Measurements from ENCODE around the gene PPM1D. TPM values are rescaled to one million over a fixed set of nuclear protein-coding genes. Genes with fewer than 3 reads are reported as not detected.

The PPM1D gene
- total RNA-seq, 1 experiment from 2014 or later: 10.4 TPM

DNA sequence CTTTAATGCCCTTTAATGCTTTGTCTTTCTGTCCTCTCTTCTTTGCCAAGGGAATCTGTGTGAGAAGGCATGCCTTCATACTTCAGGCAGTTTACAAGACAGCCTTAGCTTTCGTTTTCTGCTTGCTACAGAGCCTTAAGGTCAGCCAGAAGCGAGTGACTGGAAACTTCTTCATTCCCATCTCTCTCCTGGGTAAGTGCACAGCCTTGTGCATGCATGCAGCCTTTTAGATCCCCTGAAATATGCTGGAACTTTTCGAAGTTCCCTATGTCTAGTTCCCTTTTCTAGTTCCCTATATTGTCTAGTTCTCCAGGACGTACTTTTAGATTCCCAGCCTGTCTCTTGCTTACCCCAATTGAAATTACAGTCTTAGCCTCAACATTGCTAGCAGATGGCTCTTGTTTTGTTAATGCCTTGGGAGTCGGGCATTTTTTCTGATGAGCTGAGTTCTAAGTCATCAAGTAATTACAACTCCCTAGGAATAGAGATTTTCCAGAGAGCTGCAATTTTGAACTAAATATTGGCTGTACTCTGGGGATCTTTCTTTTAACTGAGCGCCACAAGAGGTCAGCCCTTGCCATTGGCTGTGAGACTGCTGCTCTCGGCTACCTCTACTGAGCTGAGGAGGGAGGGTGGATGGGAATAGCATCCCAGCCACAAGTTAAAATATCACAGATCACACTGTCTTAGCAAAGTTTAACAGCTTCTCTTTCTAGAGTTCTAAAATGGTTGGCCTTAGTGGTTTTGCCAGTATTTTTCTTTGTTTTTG, 22.7 kb upstream of the PPM1D start:
- H3K9me3 ChIP-seq (ENCODE audit: insufficient read depth, low read depth): no peaks in the 10 kb centered on the region
- H3K4me3 ChIP-seq: no peak overlapping the region
- intact Hi-C loops (cut with micrococcal nuclease; ENCODE audit: unreplicated experiment): no loop called here
- H3K27me3 ChIP-seq (ENCODE audit: insufficient read depth, low read depth): no peaks in the 10 kb centered on the region
- CTCF ChIA-PET: interaction anchor here (0.5 kb wide), 1 partner anchor 657 kb away, joined by 5 read pairs; no protein-coding TSS in a partner anchor
- no peak for DNase-seq
- no peaks in the 10 kb centered on the region for H4K20me1 ChIP-seq (ENCODE audit: insufficient read depth)
- no peaks in the 10 kb centered on the region for H3F3A ChIP-seq (ENCODE audit: insufficient read depth, low read depth)
- peak overlapping the region; percentile 48 for H3K4me2 ChIP-seq
- H3K79me2 ChIP-seq (ENCODE audit: low read depth): no peaks in the 10 kb centered on the region
- no TSS peak for BruUV-seq (replicated peaks)
- no peaks in the 10 kb centered on the region for H3K9me2 ChIP-seq (ENCODE audit: insufficient read depth)
- H3K27ac ChIP-seq: no peak overlapping the region
- H2AFZ ChIP-seq: peak overlapping the region; percentile 32; the same call in 1 of the 2 replicates
- POLR2A ChIA-PET (ENCODE audit: unreplicated experiment): no interaction called here
- peaks cover 2% of the 10 kb centered on the region; the same call in 1 of the 2 replicates for H3K4me1 ChIP-seq (replicated peaks; ENCODE audit: insufficient read depth)
- H3K36me3 ChIP-seq (ENCODE audit: low read depth): no peaks in the 10 kb centered on the region
- TF ChIP-seq, protein P1, sequence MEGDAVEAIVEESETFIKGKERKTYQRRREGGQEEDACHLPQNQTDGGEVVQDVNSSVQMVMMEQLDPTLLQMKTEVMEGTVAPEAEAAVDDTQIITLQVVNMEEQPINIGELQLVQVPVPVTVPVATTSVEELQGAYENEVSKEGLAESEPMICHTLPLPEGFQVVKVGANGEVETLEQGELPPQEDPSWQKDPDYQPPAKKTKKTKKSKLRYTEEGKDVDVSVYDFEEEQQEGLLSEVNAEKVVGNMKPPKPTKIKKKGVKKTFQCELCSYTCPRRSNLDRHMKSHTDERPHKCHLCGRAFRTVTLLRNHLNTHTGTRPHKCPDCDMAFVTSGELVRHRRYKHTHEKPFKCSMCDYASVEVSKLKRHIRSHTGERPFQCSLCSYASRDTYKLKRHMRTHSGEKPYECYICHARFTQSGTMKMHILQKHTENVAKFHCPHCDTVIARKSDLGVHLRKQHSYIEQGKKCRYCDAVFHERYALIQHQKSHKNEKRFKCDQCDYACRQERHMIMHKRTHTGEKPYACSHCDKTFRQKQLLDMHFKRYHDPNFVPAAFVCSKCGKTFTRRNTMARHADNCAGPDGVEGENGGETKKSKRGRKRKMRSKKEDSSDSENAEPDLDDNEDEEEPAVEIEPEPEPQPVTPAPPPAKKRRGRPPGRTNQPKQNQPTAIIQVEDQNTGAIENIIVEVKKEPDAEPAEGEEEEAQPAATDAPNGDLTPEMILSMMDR (conservative IDR thresholded peaks at IDR 0.05): no peak

DNA sequence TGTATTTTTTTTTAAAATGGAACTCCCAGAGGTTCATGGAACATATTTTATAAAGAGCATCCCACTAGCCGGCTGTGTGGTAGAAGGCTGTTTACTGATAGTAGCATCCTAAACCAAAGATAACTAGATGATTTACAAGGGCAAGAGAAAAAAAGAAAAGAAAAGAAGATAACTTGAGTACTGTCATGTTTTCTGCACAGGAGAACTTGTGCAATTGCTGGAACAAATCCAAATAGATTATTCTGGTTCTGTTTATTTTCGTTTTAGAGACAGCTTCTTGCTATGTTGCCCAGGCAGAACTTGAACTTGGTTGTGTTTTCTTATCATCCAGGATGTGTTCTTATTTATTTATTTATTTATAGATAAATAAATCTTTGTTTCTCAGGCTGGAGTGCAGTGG, 20.9 kb upstream of the PPM1D start:
- H3K4me1 ChIP-seq (replicated peaks; ENCODE audit: insufficient read depth): peaks cover 9% of the 10 kb centered on the region; the same call in 1 of the 2 replicates
- ChIA-PET POLR2A (ENCODE audit: unreplicated experiment) (interaction anchor here (0.6 kb wide), 1 partner anchor 794 kb away, joined by 27 read pairs; no protein-coding TSS in a partner anchor), CTCF (no interaction called here)
- TF ChIP-seq, protein P1 (conservative IDR thresholded peaks at IDR 0.05): no peak
- TF ChIP-seq EZH2 (IDR thresholded peaks at IDR 0.05; ENCODE audit: low read depth): no peak
- intact Hi-C loops (cut with micrococcal nuclease; ENCODE audit: unreplicated experiment): no loop called here
- no peak overlapping the region for H3K4me2 ChIP-seq
- H3K79me2 ChIP-seq (ENCODE audit: low read depth): no peaks in the 10 kb centered on the region
- no peak overlapping the region for H3K27ac ChIP-seq
- H3F3A ChIP-seq (ENCODE audit: insufficient read depth, low read depth): no peaks in the 10 kb centered on the region
- no peak for DNase-seq
- no peak overlapping the region for H2AFZ ChIP-seq
- no peaks in the 10 kb centered on the region for H3K36me3 ChIP-seq (ENCODE audit: low read depth)
- H4K20me1 ChIP-seq (ENCODE audit: insufficient read depth): no peaks in the 10 kb centered on the region
- no peak overlapping the region for H3K4me3 ChIP-seq
- BruUV-seq (replicated peaks): no TSS peak
- H3K9me3 ChIP-seq (ENCODE audit: insufficient read depth, low read depth): no peaks in the 10 kb centered on the region
- no peaks in the 10 kb centered on the region for H3K27me3 ChIP-seq (ENCODE audit: insufficient read depth, low read depth)
- no peaks in the 10 kb centered on the region for H3K9me2 ChIP-seq (ENCODE audit: insufficient read depth)

DNA sequence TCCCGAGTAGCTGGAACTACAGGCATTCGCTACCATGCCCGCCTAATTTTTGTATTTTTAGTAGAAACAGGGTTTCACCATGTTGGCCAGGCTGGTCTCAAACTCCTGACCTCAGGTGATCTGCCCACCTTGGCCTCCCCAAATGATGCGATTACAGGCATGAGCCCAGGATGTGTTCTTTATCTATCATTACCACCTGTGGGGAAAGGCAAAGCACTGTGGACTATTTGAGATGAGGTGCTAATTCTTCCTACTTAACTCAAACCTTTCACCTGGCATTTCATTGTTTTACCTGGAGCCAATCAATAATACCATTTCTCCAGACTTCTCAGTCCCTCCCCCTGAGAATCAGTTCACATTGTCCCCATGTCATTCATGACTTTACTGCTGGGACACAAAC, 20.4 kb upstream of the PPM1D start:
- peaks cover 9% of the 10 kb centered on the region; the same call in 1 of the 2 replicates for H3K4me1 ChIP-seq (replicated peaks; ENCODE audit: insufficient read depth)
- no peaks in the 10 kb centered on the region for H3K9me3 ChIP-seq (ENCODE audit: insufficient read depth, low read depth)
- no peak for TF ChIP-seq EZH2 (IDR thresholded peaks at IDR 0.05; ENCODE audit: low read depth)
- TF ChIP-seq, protein P1 (conservative IDR thresholded peaks at IDR 0.05): no peak
- no peaks in the 10 kb centered on the region for H4K20me1 ChIP-seq (ENCODE audit: insufficient read depth)
- no peak for DNase-seq
- no peak overlapping the region for H3K4me3 ChIP-seq
- H3K27ac ChIP-seq: no peak overlapping the region
- H3F3A ChIP-seq (ENCODE audit: insufficient read depth, low read depth): no peaks in the 10 kb centered on the region
- no peaks in the 10 kb centered on the region for H3K27me3 ChIP-seq (ENCODE audit: insufficient read depth, low read depth)
- H2AFZ ChIP-seq: no peak overlapping the region
- no peaks in the 10 kb centered on the region for H3K9me2 ChIP-seq (ENCODE audit: insufficient read depth)
- intact Hi-C loops (cut with micrococcal nuclease; ENCODE audit: unreplicated experiment): no loop called here
- CTCF ChIA-PET: no interaction called here
- no peak overlapping the region for H3K4me2 ChIP-seq
- no peaks in the 10 kb centered on the region for H3K79me2 ChIP-seq (ENCODE audit: low read depth)
- POLR2A ChIA-PET (ENCODE audit: unreplicated experiment): no interaction called here
- no peaks in the 10 kb centered on the region for H3K36me3 ChIP-seq (ENCODE audit: low read depth)
- BruUV-seq (replicated peaks): no TSS peak

All from PC-9 (cell line).